ENCODE results near the gene PHF12.

- TF ChIP-seq POLR2AphosphoS5 (IDR thresholded peaks at IDR 0.05; ENCODE audit: low read depth) (no peak), ETS1 (IDR thresholded peaks at IDR 0.05) (no peak), CREB1 (CRISPR knock-in tag; IDR thresholded peaks at IDR 0.05; ENCODE audit: low read depth) (no peak)
Measured at GRCh38 chr17:28871056-28871579, 80.2 kb downstream of the PHF12 start.

Data from GM23338 (cell line).